GM10266 (cell line): ENCODE results near the gene SPRR2F.
"Not testable (repeated sequence)": the region's sequence is repeated elsewhere in the genome, so short reads cannot be mapped to it uniquely, and the experiment has no call there.

Source experiments
- DNase-seq: peaks from one replicate; pipeline ENCODE4 v3.0.0; 2012; ENCODE audit errors: extremely low spot score
- TF ChIP-seq, protein P1 (sequence below): IDR thresholded peaks from 2 replicates; pipeline ENCODE4 v1.5.1; 2012; ENCODE audit warnings: mild to moderate bottlenecking, low read depth; ENCODE audit not compliant: control insufficient read depth, insufficient read depth; ENCODE audit errors: missing control alignments

Gene SPRR2F

GRCh38 chr1:153127296-153127695 is 14.0 kb upstream of the SPRR2F start:
- no peak for DNase-seq
- TF ChIP-seq, protein P1, sequence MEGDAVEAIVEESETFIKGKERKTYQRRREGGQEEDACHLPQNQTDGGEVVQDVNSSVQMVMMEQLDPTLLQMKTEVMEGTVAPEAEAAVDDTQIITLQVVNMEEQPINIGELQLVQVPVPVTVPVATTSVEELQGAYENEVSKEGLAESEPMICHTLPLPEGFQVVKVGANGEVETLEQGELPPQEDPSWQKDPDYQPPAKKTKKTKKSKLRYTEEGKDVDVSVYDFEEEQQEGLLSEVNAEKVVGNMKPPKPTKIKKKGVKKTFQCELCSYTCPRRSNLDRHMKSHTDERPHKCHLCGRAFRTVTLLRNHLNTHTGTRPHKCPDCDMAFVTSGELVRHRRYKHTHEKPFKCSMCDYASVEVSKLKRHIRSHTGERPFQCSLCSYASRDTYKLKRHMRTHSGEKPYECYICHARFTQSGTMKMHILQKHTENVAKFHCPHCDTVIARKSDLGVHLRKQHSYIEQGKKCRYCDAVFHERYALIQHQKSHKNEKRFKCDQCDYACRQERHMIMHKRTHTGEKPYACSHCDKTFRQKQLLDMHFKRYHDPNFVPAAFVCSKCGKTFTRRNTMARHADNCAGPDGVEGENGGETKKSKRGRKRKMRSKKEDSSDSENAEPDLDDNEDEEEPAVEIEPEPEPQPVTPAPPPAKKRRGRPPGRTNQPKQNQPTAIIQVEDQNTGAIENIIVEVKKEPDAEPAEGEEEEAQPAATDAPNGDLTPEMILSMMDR = no peak

DNA sequence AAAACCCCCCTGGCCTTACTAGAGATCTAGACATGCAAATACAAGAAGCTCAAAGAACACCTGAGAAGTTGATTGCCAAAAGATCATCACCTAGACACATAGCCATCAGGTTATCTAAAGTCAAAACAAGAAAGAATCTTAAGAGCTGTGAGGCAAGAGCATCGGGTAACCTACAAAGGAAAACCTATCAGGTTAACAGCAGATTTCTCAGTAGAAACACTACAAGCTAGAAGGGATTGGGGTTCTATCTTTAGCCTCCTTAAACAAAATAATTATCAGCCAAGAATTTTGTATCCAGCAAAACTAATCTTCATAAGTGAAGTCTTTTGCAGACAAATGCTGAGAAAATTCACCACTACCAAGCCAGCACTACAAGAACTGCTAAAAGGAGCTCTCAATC is 12.2 kb upstream of the SPRR2F start:
- TF ChIP-seq, protein P1 = no peak

GRCh38 chr1:153123793-153124192 is 10.5 kb upstream of the SPRR2F start:
- DNase-seq = not testable (repeated sequence)

More for the DNA sequence above, 12.2 kb upstream of the SPRR2F start:
- no peak for DNase-seq

GRCh38 chr1:153122831-153123421 is 9.6 kb upstream of the SPRR2F start:
- TF ChIP-seq, protein P1 = no peak
- peak; percentile 11 for DNase-seq

DNA sequence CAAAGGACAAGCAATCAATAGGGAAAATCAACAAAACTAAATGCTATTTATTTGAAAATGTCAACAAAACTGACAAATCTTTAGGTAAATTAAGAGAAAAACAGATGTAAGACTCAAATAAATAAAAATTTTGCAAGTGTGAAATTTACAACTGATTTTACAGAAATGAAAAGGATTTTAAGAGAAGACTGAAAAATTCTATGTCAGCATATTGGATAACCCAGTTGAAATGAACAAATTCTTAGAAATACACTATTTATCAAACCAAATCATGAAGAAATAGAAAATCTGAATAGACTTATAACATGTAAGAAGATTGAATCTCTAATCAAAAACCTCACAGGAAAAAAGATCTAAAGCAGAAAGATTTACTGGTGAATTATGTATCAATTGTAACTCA is 7.6 kb upstream of the SPRR2F start:
- TF ChIP-seq, protein P1 = no peak
- DNase-seq = no peak

GRCh38 chr1:153119491-153119971 is 6.2 kb upstream of the SPRR2F start:
- no peak for DNase-seq
- TF ChIP-seq, protein P1 = no peak

DNA sequence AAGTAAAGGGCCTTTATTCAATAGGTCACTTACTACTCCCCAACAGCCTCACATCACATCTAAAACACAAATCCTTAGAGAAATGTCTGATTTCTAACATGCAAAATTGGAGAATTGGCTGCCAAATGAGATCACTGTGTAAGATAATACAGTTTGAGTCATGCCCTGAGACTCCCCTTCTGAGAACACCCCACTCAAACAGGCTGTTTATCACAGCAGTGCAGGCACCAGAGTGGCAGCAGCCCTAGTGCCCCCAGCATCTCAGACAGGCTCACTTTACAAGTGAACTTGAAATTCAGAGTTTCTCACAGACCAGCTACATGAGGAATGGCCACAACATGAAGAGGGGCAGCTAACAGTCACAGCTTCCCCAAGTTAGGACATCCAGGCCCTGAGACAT is 1.9 kb upstream of the SPRR2F start:
- DNase-seq = not testable (repeated sequence)

GRCh38 chr1:153112454-153112853 is 862 bp downstream of the SPRR2F start:
- not testable (repeated sequence) for DNase-seq

GRCh38 chr1:153100245-153100644 is 13.1 kb downstream of the SPRR2F start:
- no peak for DNase-seq
- TF ChIP-seq, protein P1 = no peak
